ACC112 (cell line): ENCODE data around the gene GSG1L.
"Not testable (repeated sequence)": the region's sequence is repeated elsewhere in the genome, so short reads cannot be mapped to it uniquely, and the experiment has no call there.

ENCODE experiments used
- H2AFZ ChIP-seq: fragments of 200-600 bp; sonication (generic); one replicate; pipeline ENCODE4 v1.6.0; 2017; ENCODE audit warnings: antibody characterized with exemption, low read length; ENCODE audit not compliant: unreplicated experiment
- H3K27ac ChIP-seq: fragments of 200-600 bp; sonication (generic); 2 replicates; pipeline ENCODE4 v1.5.1; 2014; ENCODE audit warnings: low read depth, mild to moderate bottlenecking, antibody characterized with exemption, low read length, moderate library complexity
- H3K27me3 ChIP-seq: fragments of 200-600 bp; sonication (generic); 2 replicates; pipeline ENCODE4 v1.6.1; 2014; ENCODE audit warnings: mild to moderate bottlenecking, antibody characterized with exemption, low read length, moderate library complexity, mixed read lengths; ENCODE audit not compliant: insufficient read depth
- H3K36me3 ChIP-seq: fragments of 200-600 bp; sonication (generic); 2 replicates; pipeline ENCODE4 v1.6.1; 2016; ENCODE audit warnings: mild to moderate bottlenecking, antibody characterized with exemption, low read length, moderate library complexity, mixed read lengths; ENCODE audit not compliant: insufficient read depth
- H3K4me1 ChIP-seq: fragments of 200-600 bp; sonication (generic); one replicate; pipeline ENCODE4 v1.6.1; 2016; ENCODE audit warnings: low read length, mixed read lengths; ENCODE audit not compliant: insufficient read depth, unreplicated experiment, control insufficient read depth
- H3K4me3 ChIP-seq: fragments of 200-600 bp; sonication (generic); 2 replicates; pipeline ENCODE4 v1.5.1; 2014; ENCODE audit warnings: mild to moderate bottlenecking, low read depth, low read length
- H3K79me2 ChIP-seq: fragments of 200-600 bp; sonication (generic); one replicate; pipeline ENCODE4 v1.6.0; 2016; ENCODE audit warnings: low read length; ENCODE audit not compliant: control insufficient read depth, unreplicated experiment, insufficient read depth

The GSG1L gene

GRCh38 chr16:27901956-27902355, 161.6 kb downstream of the GSG1L start:
- Histone ChIP-seq H3K27ac (no peak overlapping the region), H3K27me3 (peaks cover 83% of the 10 kb centered on the region), H2AFZ (no peak overlapping the region), H3K4me1 (no peaks in the 10 kb centered on the region), H3K79me2 (no peaks in the 10 kb centered on the region), H3K36me3 (no peaks in the 10 kb centered on the region), H3K4me3 (no peak overlapping the region)

GRCh38 chr16:27899736-27900135, 163.8 kb downstream of the GSG1L start:
- Histone ChIP-seq H3K79me2 (no peaks in the 10 kb centered on the region), H3K27me3 (peaks cover 85% of the 10 kb centered on the region), H2AFZ (no peak overlapping the region), H3K4me3 (no peak overlapping the region), H3K27ac (no peak overlapping the region), H3K36me3 (no peaks in the 10 kb centered on the region), H3K4me1 (no peaks in the 10 kb centered on the region)

- no peaks in the 10 kb centered on the region for H3K79me2 ChIP-seq
- no peak overlapping the region for H3K27ac ChIP-seq
- H3K4me1 ChIP-seq, result no peaks in the 10 kb centered on the region
- H3K27me3 ChIP-seq, result peaks cover 74% of the 10 kb centered on the region
- no peak overlapping the region for H2AFZ ChIP-seq
- H3K4me3 ChIP-seq, result no peak overlapping the region
- H3K36me3 ChIP-seq, result no peaks in the 10 kb centered on the region
Observed at GRCh38 chr16:27894386-27894785, 169.1 kb downstream of the GSG1L start.

- no peaks in the 10 kb centered on the region for H3K79me2 ChIP-seq
- no peak overlapping the region for H3K4me3 ChIP-seq
- no peaks in the 10 kb centered on the region for H3K4me1 ChIP-seq
- no peak overlapping the region for H3K27ac ChIP-seq
- no peaks in the 10 kb centered on the region for H3K36me3 ChIP-seq
- no peak overlapping the region for H2AFZ ChIP-seq
- peaks cover 72% of the 10 kb centered on the region for H3K27me3 ChIP-seq
Observed at GRCh38 chr16:27892879-27893278, 170.6 kb downstream of the GSG1L start.

GRCh38 chr16:27890866-27891265, 172.6 kb downstream of the GSG1L start:
- Histone ChIP-seq H3K4me3 (no peak overlapping the region), H3K36me3 (no peaks in the 10 kb centered on the region), H3K27me3 (peaks cover 70% of the 10 kb centered on the region), H3K79me2 (no peaks in the 10 kb centered on the region), H3K4me1 (no peaks in the 10 kb centered on the region), H3K27ac (no peak overlapping the region), H2AFZ (no peak overlapping the region)

- H3K27ac ChIP-seq, result no peak overlapping the region
- H3K36me3 ChIP-seq, result no peaks in the 10 kb centered on the region
- H3K4me1 ChIP-seq, result no peaks in the 10 kb centered on the region
- peaks cover 68% of the 10 kb centered on the region for H3K27me3 ChIP-seq
- no peaks in the 10 kb centered on the region for H3K79me2 ChIP-seq
- H3K4me3 ChIP-seq, result no peak overlapping the region
- no peak overlapping the region for H2AFZ ChIP-seq
Observed at GRCh38 chr16:27890006-27890405, 173.5 kb downstream of the GSG1L start.

- H3K4me1 ChIP-seq, result no peaks in the 10 kb centered on the region
- no peak overlapping the region for H3K4me3 ChIP-seq
- H2AFZ ChIP-seq, result no peak overlapping the region
- H3K27ac ChIP-seq, result no peak overlapping the region
- H3K79me2 ChIP-seq, result no peaks in the 10 kb centered on the region
- H3K36me3 ChIP-seq, result no peaks in the 10 kb centered on the region
- H3K27me3 ChIP-seq, result peaks cover 46% of the 10 kb centered on the region; the same call in 1 of the 2 replicates
Observed at GRCh38 chr16:27883576-27883975, 179.9 kb downstream of the GSG1L start.

- peaks cover 33% of the 10 kb centered on the region; the same call in 1 of the 2 replicates for H3K27me3 ChIP-seq
Observed at GRCh38 chr16:27880287-27880686, 183.2 kb downstream of the GSG1L start.

GRCh38 chr16:27879601-27880247, 183.8 kb downstream of the GSG1L start:
- Histone ChIP-seq H3K36me3 (no peaks in the 10 kb centered on the region), H3K27ac (no peak overlapping the region), H3K27me3 (peaks cover 33% of the 10 kb centered on the region; the same call in 1 of the 2 replicates), H3K4me3 (no peak overlapping the region), H3K4me1 (no peaks in the 10 kb centered on the region), H2AFZ (no peak overlapping the region), H3K79me2 (no peaks in the 10 kb centered on the region)

More at GRCh38 chr16:27880287-27880686, 183.2 kb downstream of the GSG1L start:
- Histone ChIP-seq H3K36me3 (no peaks in the 10 kb centered on the region), H2AFZ (no peak overlapping the region), H3K4me1 (no peaks in the 10 kb centered on the region), H3K4me3 (no peak overlapping the region), H3K27ac (no peak overlapping the region), H3K79me2 (no peaks in the 10 kb centered on the region)

- not testable (repeated sequence) for H3K27ac ChIP-seq, H3K4me1 ChIP-seq, H3K4me3 ChIP-seq, H3K79me2 ChIP-seq, H2AFZ ChIP-seq, H3K36me3 ChIP-seq
- H3K27me3 ChIP-seq, result peaks cover 23% of the 10 kb centered on the region; the same call in 1 of the 2 replicates
Observed at GRCh38 chr16:27872627-27873026, 190.9 kb downstream of the GSG1L start.

GRCh38 chr16:27870116-27870798, 193.3 kb downstream of the GSG1L start:
- no peaks in the 10 kb centered on the region for H3K79me2 ChIP-seq
- no peak overlapping the region for H3K27ac ChIP-seq
- no peaks in the 10 kb centered on the region for H3K36me3 ChIP-seq
- H3K27me3 ChIP-seq, result peaks cover 14% of the 10 kb centered on the region; the same call in 1 of the 2 replicates
- H3K4me1 ChIP-seq, result no peaks in the 10 kb centered on the region
- no peak overlapping the region for H2AFZ ChIP-seq
- no peak overlapping the region for H3K4me3 ChIP-seq
